Panc1 (cell line): ENCODE measurements around the gene ABHD13.

Source experiments
- CTCF ChIP-seq: fragments of 450-650 bp; IDR thresholded peaks from 2 replicates; pipeline ENCODE4 v1.5.1; 2017; ENCODE audit warnings: mild to moderate bottlenecking
- POLR2AphosphoS5 ChIP-seq: IDR thresholded peaks from 2 replicates; pipeline ENCODE4 v1.6.1; 2012; ENCODE audit warnings: mild to moderate bottlenecking, low read depth, low read length, moderate library complexity
- SIN3A ChIP-seq: IDR thresholded peaks from 2 replicates; pipeline ENCODE4 v1.6.1; 2012; ENCODE audit warnings: low read depth, mild to moderate bottlenecking, low read length, moderate library complexity, borderline replicate concordance; ENCODE audit not compliant: insufficient read depth
- TCF7L2 ChIP-seq: IDR thresholded peaks from 2 replicates; pipeline ENCODE4 v1.6.1; 2011; ENCODE audit warnings: mild to moderate bottlenecking, low read depth, low read length, inconsistent platforms
- TF ChIP-seq, protein P1 (sequence below), 2 experiments: IDR thresholded peaks; 2 replicates each; pipeline ENCODE4 v1.6.1; 2011 to 2012; ENCODE audit warnings: low read depth in 2 of 2, control low read depth in 1 of 2, low read length in 1 of 2, mild to moderate bottlenecking in 1 of 2, moderate library complexity in 1 of 2; ENCODE audit not compliant: insufficient read depth in 1 of 2

DNA sequence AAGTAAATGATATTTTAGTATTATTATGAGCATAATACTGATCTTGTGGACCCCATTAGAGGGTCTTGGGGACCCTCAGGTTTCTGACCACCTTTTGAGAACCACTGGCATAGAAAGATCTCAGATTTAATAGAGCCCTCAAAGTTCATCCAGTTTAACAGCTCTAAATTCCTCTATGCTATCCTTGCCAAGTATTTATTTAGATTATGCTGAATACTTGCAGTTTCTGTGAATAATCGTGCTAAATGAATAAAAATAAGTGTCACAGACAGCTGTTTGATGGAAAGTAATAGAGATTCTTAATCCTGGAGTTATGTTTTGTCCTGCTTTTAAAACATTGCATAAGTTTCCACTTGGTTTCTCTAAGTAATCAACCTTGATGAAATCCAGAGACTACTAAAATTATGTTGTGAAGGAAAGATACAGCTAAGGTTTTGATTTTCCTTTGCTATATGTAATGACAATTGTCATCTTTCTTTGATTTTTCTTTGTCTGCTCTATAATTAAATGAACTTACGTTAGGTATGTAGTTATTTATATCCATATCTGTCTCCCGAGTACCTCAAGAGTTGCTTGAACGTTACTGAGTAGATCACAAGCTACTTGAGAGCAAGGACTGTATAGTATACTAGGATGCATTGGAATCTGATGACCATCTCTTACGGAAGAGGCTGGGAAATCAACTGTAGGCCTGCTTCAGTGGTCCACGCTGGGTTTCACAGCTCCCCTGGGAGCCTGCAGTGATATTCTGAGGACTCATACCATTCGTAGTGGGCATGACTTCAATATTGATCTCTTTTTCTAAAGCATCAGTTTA, 5.7 kb downstream of the ABHD13 start:
- TF ChIP-seq CTCF: no peak
- TF ChIP-seq SIN3A: no peak
- no peak for TF ChIP-seq POLR2AphosphoS5
- TF ChIP-seq, protein P1, sequence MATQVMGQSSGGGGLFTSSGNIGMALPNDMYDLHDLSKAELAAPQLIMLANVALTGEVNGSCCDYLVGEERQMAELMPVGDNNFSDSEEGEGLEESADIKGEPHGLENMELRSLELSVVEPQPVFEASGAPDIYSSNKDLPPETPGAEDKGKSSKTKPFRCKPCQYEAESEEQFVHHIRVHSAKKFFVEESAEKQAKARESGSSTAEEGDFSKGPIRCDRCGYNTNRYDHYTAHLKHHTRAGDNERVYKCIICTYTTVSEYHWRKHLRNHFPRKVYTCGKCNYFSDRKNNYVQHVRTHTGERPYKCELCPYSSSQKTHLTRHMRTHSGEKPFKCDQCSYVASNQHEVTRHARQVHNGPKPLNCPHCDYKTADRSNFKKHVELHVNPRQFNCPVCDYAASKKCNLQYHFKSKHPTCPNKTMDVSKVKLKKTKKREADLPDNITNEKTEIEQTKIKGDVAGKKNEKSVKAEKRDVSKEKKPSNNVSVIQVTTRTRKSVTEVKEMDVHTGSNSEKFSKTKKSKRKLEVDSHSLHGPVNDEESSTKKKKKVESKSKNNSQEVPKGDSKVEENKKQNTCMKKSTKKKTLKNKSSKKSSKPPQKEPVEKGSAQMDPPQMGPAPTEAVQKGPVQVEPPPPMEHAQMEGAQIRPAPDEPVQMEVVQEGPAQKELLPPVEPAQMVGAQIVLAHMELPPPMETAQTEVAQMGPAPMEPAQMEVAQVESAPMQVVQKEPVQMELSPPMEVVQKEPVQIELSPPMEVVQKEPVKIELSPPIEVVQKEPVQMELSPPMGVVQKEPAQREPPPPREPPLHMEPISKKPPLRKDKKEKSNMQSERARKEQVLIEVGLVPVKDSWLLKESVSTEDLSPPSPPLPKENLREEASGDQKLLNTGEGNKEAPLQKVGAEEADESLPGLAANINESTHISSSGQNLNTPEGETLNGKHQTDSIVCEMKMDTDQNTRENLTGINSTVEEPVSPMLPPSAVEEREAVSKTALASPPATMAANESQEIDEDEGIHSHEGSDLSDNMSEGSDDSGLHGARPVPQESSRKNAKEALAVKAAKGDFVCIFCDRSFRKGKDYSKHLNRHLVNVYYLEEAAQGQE (IDR thresholded peaks at IDR 0.05; ENCODE audit: insufficient read depth in 1 of 2, low read depth in 2 of 2, low read length in 1 of 2): no peak
- no peak for TF ChIP-seq TCF7L2
